Left forelimb (tissue), 1 donor: ENCODE results near the gene MMS22L.

Experiments
- DNase-seq: peaks from one replicate; pipeline ENCODE4 v3.0.0-alpha.2; 2018; ENCODE audit warnings: low spot score

The MMS22L gene

DNA sequence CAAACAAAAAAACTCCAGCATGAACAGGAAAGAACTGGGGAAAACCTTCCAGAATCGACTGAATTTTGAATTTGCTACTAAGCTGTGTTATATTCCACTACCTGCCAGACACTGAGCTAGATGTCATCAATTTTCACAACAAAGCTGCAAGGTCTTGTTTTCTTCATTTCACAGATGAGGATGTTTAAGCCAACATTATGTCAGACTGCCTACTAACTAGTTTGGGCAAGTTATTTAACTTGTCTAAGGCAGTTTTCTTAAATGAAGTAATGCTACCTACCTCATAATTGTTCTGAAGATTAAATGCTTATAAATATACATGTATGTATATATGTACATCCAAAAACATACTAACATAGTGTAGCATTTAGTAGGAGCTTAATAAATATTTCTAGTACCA lies 144.4 kb downstream of the MMS22L start:
- no peak for DNase-seq

DNA sequence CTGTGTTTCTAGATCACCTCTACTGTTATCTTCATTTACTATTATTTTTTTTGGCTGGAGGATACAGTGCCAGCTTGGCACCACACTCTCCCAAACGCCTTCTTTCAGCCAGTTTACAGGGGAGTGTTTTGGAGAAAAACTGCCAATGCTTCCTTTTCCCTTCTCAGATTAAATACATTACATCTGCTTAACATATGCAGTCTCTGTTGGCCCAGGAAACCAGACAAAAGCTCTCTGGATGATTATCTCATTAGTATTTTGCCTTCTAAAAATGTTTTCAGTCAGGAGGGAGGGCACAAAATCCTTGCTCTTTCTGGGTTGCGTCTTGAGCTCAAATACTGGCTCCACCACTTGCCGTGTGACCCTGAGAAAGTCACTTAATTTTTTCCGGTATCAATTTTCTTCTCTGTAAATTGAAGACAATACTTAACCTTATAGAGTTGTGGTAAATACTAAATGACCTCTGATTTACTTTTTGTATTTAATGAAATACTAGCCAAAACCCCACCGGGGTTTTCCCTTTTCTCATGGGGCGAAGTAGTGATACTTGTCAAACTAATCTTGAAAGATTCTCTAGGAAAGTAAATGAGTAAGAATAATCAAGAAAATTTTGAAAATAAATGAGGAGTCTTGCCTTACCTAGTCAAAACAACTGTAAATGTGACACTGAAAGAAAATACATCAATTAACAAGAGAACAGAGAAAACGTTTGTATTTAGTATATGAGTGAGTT lies 146.2 kb downstream of the MMS22L start:
- no peak for DNase-seq

DNA sequence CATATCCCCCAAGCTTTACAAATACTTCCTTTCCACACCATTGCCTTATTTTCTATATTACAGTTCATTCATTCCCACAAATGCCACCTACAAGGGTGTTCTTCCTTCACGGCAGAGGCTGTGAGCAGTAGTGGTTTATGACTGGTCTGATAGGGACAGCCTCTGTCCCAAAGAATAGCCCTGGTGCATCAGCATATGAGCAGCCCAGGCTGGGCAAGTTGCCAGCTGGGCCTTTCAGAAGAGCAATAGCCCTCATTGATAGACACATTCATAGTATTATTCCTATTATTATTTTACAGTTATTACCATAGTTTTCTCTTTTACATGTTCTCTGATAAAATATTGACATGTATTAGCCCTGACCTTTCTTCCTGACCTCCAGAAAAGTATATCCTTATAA lies 149.9 kb downstream of the MMS22L start:
- DNase-seq: no peak

DNA sequence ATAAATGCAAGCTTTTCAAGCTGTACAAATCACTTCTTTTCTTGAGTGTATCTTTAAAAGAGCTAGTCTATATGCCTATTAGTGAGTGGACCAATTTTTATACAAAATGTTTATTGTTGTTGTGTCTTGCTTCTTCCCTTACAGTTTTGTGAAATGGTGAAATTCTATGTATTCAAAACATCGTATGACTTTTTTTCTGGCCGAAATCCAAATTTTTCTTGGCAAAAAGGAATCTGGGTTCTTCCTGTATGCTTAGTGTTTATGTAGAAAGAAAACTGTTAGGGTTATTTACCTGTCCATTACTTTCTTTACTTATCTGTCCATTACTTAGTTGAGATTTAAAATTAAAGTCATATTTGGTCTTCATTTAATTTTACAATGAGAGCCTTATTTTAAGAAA lies 153.9 kb downstream of the MMS22L start:
- no peak for DNase-seq

DNA sequence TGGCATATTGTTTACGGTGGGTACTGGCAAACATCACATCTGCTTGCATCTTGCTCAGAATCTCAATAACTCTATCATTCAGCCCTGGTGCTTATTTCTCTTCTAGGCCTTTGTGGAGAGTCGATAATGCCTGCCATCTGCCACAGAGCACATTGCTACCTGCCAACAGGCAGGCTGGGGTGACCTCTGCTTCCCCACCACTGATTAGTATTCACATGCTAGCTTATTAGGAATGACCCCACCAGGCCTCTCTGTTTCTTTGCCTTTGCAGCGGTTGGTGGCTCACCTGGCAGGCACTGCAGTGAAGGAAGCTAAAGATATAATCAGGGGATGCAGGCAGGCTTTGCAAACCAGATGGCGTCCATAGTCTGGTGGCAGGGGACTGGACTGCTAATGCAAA lies 154.5 kb downstream of the MMS22L start:
- DNase-seq: no peak

DNA sequence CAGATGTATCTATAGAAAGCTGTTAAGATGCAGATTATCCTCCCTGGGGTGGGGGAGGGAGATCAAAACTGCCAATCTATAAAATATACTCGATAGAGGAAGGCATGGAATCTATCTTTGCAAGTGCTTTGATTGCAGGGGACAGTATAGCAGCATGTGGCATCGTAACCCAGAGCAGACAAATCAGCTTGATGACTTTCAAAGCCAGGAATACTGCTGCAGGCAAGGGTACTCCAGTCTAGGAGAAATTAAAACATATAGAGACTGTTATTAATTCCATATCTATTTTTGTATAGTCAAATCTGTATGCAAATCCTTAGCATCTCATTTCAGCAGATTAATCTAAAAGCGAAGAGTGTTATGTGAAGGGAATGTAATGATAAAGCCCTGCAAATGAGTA lies 159.4 kb downstream of the MMS22L start:
- DNase-seq: no peak

DNA sequence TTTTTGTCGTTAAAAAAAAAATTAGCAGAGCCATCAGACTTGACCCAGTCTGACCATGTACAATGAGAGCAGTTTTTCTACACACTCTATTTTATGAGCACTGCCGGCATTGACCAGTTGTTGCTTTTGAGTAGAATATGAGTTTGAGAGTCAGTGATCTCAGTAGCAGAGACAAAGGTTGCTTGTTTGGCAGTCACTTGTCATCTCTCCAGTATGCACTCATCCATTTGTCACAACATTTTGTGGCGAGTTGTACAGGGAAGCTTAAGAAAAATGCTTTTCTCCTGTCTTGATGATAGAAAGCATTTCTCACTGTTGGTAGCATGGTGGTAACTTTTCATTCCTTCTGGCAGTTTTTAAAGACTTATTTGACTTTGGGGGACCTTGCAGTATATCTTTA lies 159.9 kb downstream of the MMS22L start:
- DNase-seq: no peak

DNA sequence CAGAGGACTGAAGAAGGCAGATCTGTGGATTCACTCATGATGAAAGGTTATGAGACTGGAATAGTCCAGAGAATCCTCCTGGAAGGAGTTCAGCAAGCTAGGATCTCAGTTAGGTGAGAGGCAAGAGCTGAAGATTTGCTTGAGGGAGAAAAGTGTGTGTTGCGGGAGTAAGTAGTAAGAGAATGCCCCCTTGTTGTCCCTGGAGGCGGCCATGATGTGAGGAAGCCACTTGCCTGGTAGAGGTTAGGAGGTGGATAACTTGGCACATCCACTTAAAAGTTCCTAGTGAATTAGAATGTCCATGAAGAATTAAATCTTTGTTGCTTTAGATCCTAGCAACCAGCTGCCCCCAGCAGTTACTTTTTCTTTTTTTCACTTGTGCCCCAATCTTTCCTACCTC lies 162.5 kb downstream of the MMS22L start:
- no peak for DNase-seq

DNA sequence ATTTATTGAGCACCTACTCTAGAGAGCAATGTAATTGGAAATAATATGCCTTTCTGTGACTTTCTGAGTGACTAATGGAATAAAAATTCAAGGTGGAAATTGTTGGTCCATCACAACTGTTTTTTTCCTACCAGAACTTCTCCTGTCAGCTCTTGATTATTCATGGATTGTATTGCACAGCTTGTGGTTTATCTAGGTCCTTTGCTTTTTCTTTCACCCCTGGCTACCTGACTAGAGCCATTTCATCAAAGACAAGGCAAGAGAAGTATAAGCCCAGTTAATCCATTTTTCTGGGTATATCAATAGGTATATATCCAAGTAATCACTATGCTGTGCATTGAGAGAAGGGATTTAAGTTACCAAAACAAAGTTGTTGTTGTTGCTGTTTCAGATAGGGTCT lies 168.4 kb downstream of the MMS22L start:
- DNase-seq: no peak

DNA sequence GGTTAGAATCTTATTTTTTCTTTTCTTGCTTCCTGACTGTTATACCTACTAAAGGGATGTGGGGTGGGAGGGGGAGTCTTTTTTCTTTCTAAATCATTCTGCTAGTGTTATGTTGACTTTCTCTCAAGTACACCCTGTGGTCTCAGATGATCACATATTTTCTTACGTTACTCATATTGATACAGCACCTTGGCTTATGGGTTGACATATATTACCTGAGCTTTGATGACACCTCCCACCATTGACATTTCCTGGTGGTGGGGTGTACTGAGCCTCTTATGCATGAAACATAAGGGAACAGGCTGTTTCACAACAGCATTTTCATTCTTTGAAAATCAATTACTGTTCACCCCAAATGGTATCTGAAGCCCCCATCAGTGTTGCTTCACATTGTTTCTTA lies 169.8 kb downstream of the MMS22L start:
- DNase-seq: no peak

DNA sequence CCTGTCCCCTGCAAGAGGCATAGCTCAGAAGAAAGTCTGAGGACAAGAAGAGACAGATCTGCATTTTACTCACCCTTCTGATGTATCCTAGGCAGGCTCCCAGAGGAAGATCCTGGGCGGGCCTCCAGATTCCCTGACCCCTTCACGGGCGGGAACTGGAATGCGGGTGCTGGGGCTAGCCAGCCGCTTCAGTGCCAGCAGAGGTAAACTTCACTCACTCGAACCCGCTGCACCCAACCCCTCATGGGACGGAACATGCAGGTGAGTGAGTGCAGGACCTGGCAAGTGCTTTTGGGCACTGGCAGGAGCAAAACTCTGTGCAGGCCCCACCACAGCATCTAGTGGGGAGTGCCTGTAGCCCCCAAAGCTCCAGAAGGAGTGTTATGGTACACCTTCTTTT lies 171.8 kb downstream of the MMS22L start:
- DNase-seq: no peak

DNA sequence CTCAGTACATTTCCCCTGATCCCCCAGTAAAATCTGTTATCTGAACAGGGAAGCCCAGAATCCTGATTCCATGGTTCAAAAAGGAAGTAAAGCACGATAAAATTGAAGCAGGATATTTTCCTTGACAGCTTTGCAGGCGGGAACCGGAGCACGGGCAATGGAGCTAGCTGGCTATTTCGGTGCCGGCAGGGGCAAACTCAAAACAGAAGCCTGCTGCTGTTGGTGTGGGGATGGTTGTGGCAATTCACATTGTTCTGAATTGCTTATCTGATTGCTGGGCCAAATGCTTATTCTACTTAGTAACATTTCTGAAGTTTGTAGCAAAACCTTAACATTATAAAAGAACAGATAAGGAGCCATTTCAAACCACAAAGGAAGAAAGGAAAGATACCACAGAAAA lies 172.4 kb downstream of the MMS22L start:
- DNase-seq: no peak

DNA sequence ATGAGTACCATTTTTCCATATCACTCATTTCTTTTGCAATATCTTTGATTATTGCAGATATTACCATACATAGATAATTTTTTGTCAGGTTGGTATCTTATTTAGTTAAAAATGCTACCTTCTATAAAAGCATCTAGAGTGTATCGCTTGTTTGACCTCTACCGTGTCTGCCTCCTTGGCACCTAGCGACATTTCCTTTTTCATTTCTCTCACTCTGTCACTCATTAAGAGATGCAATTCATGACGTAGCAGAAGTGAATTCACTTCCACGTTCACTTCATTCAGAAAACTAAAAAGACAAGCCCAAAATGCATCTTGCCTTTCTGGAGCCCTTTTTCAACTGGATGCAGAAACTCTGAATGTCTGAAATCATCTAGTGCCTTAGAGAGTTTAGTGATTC lies 172.9 kb downstream of the MMS22L start:
- DNase-seq: no peak

DNA sequence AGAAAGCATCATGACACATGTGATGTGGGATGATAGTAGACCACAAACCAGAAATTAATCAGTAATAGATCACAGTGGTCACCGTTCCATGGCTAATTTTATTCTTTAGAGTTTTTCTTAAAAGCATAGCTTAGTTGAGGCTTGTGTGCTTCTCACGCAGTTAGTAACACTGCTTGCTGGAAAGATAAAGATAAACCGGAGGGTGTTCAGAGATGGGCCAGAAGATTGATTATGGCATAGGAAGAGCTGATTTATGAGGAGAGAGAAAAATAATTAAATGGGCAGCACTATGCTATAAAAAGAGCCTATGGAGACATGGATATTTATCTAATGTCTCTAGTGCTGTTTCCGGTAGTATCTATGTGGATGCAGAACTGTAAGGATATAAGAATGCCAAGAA lies 173.6 kb downstream of the MMS22L start:
- DNase-seq: no peak

DNA sequence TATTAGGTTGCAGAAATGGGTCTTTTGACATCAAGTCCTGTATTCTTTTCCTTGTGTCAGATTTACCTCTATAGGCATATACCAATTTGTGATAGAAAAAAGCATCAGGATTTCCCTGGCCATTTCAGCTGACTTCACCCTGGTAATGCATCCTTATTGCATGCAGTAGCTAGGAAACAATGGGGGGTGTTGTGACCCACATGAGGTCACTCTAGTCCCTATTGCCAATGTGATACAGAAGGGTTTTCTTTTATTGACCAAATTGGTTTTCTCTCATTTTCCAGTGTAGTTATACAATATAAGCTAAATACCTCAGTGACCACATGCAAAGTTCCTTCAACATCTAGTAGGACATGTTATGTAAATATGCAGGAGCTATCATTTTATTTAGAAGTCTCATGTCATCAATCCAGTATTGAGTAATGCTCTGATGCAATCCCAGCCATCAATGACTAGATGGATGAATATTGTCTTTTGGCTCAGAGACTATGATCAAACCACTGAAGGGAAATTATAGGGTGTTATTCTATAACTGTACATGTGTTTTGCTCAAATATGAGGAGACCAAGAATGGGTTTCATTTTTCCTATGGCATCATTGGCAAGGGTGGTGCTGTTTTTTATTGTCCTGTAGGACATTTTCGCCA lies 180.7 kb downstream of the MMS22L start:
- DNase-seq: no peak

DNA sequence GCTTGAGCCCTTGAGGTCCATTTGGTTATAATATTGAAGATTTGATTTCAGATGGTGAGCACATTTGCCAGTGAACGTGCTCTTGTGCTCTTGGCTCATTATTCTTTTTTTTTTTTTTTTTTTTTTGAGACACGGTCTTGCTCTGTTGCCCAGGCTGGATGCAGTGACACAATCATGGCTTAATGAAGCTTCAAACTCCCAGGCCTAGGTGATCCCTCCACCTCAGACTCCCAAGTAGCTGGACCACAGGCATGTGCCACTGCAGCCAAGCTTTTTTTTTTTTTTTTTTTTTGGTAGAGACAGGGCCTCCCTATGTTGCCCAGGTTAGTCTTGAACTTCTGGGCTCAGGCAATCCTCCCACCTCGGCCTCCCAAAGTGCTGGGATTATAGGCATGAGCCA lies 182.3 kb downstream of the MMS22L start:
- no peak for DNase-seq

DNA sequence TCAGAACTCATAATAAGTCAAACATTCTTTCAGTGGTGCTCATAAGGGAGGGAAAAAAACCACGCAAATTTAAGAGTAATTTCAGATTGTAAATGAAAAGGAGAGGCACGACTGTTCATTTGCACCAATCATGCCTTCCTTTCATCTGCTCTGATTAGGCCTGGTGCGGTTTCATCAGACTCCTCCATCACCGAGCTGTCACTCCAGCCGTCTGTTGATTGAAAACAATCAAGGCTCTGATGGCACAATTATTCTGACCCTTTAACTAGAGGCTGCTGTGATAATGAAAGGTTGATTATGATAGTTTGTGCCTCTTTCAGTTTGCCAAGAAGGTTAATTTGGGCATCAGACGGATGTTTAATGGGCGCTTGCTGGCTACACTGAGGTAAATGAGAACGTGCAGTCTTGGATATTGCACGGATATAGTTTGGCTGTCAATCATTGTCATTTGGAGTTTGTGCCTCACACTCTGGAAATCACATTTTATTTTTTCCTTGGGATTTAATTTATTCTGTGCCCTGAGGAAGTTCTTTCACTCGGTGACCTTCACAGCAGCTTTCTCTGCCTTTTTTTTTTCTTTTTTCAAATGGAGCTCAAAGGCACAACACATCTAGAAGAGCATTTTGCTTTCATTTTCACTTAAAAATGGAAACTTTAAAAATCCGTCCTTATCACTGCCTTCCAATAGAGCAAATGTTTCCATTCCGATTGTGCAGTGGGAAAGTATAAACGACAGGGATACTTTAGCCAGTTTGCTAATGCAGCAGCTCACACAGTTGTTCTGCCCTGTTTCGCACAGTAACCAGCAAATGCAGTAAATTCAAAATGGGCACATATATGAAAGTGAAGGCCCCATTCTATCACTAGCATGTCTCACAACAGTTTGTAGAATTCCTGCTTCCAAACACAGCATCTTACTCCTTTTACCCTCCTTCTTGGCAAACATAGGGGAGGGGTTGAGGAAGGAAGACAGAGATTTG lies 185.7 kb downstream of the MMS22L start:
- DNase-seq: no peak

DNA sequence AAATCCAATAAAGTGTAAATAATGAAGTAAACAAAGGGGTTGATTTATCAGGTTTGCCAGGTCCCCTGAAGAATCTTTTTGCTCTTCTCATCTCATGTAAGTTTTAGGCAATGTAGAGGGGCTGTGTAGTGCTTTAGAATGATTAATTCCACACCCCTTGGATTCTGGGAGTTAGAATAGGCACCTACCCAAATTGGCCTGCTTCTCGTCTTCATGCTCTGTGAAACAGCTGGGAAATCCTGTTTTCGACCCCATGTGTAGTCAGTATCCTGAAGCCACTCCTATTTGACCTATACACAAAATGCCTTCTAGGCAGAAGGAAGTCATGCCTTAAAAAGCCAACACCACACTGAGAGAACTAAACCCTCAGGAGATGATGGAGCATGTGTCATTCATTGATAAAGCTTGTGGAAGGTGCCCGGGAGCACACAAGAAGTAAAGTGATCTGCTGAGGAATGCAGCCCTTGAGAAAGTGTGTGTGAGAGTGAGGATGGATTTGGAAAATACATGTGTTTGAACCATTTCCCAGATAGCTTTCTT lies 187.6 kb downstream of the MMS22L start:
- no peak for DNase-seq

DNA sequence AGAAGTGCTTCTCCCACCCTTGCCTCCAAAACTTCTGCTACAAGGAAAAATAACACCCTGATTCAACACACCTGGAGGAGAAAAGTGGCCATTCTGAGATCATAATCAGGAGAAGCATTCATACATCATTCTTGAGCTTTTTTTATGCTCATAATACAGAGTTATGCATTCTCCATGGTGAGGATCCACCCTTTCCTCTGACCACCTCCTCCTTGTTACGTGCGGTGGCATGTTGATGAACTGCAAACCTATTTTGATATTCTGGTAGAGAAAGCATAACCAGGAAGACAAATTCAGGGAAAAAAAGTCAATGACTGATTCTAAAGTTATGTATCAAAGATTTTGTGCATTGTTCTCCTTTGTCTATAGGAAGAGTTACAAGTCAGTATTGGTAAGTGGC lies 188.6 kb downstream of the MMS22L start:
- no peak for DNase-seq

DNA sequence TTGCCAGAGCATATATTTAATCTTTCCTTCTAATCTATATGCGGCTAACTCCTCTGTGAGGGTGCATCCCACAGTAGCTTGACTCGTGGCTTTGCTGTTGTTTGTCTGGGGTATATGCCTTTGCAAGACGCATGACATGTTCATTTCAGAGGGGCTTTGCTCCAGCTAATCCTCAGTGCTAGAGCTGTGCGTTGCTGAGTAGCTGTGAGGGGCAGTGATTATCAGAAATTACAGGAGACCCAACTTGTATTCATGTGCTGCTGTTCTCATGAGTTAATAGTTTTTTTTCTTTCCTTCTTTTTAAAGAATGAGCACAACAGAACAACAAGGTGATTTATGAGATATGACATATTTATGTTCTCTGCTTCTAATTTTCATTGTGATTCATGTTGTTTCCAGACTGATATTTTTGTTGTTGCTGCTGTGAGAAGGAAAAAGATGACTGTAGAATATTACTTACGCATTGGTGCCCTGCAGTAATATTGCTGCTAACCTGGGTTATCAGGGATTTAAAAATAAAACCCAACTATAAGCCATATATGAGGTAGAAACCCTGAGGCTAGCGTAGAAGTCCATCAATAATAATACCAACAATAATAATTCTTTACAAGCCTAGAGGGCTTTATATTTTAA lies 190.2 kb downstream of the MMS22L start:
- no peak for DNase-seq
